NOMO-1 treated with DMSO at 0.1 percent for 48 hours (cell line): ENCODE data around the gene KIAA1958.

ENCODE experiments used
- DNase-seq: peaks from one replicate; lab custom pipeline; 2025; ENCODE audit not compliant: unreplicated experiment; lab: John Stamatoyannopoulos, UW

KIAA1958 gene

GRCh38 chr9:112717661-112718331 is 231.2 kb downstream of the KIAA1958 start, which contains the start of gene INIP:
TSS of gene INIP (minus strand) at chr9:112718117. CDS start at chr9:112716485, 1,632 bp downstream.
- DNase-seq: peak; percentile 97
